LNCAP (cell line): Measurements from ENCODE around the gene RAB11B.

Source experiments
- CTCF ChIP-seq: fragments of 450-650 bp; IDR thresholded peaks from 2 replicates; pipeline ENCODE4 v1.5.1; 2017; ENCODE audit warnings: mild to moderate bottlenecking

RAB11B gene

GRCh38 chr19:8452446-8453123 lies 62.4 kb downstream of the RAB11B start:
- TF ChIP-seq CTCF: no peak

- no peak for TF ChIP-seq CTCF
These were observed 63.5 kb downstream of the RAB11B start for GRCh38 chr19:8453616-8454015.
